HG02588 (cell line): ENCODE data around the gene NDRG3.

Experiments
- ATAC-seq: cut with Tn5 transposase; IDR thresholded peaks from one replicate; pipeline ENCODE4 v1.9.1; 2021; ENCODE audit warnings: mild to moderate bottlenecking, moderate library complexity; ENCODE audit not compliant: unreplicated experiment

NDRG3 gene

GRCh38 chr20:36745927-36746659 is at the start of gene NDRG3:
NDRG3 (minus strand) TSS chr20:36746090; CDS start chr20:36721735, 24,355 bp downstream.
- peak; percentile 90 for ATAC-seq

GRCh38 chr20:36794116-36794474 is 48.2 kb upstream of the NDRG3 start:
- no peak for ATAC-seq

GRCh38 chr20:36793294-36794115 is 47.6 kb upstream of the NDRG3 start:
- no peak for ATAC-seq

- no peak for ATAC-seq
Observed at GRCh38 chr20:36792422-36792821, 46.5 kb upstream of the NDRG3 start.

DNA sequence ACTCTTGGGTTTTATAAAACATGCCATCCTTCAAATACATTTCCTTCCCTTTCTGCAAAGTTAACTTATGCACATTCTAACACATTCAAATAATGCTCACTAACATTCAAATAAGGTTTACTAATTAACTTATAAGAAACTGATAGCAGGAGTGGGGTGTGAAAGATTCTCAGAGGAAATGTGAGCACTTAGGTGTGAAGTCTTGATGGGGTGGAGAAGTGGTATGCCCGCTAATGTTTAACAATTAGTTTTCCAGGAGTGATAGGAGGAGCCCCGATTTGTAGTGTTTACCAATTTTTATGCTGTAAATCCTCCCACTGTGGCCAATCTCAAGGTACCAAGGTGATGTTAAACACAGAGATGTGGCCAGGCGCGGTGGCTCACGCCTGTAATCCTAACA is 46.0 kb upstream of the NDRG3 start:
- ATAC-seq, result no peak

GRCh38 chr20:36786663-36787062 is 40.8 kb upstream of the NDRG3 start:
- no peak for ATAC-seq

GRCh38 chr20:36786246-36786645 is 40.4 kb upstream of the NDRG3 start:
- no peak for ATAC-seq

DNA sequence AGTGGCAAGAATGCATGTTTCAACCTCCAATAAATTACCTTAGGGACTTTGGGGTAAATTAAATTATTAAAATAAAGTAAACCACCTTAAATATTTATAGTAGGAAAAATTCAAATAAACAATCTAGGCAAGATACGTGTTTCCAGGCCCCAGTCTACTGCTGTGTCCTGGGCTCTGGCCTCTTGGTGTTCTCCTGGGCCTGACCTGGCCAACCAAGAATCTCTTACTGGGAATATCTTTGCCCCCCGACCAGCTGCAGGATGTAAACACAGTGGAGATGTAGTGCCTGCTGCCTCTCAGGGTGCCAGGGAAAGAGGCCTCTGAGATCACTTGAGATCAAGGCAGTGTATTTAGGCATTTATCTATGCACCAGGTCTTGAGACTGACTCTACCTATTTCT is 39.4 kb upstream of the NDRG3 start:
- ATAC-seq, result no peak

DNA sequence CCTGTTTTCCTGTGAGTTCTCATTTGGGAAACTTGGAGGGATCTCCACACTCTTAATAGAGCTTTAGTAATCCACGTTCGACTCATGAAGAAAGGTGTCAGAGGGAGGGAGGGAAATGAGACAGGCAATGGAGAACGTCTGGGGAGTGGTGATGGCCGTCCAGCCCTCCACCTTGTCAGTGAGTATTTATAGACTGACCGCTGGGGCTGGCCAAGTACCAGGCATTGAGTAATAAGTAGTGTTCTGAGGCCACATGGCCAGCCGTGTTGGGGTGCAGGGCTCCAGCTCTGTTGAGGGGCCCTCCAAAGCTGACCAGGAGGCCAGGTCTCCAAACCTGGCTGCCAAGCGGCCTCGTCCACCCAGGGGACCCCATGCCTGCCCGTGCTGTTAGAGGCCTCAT is 39.0 kb upstream of the NDRG3 start:
- no peak for ATAC-seq

GRCh38 chr20:36784116-36784515 is 38.2 kb upstream of the NDRG3 start:
- no peak for ATAC-seq

DNA sequence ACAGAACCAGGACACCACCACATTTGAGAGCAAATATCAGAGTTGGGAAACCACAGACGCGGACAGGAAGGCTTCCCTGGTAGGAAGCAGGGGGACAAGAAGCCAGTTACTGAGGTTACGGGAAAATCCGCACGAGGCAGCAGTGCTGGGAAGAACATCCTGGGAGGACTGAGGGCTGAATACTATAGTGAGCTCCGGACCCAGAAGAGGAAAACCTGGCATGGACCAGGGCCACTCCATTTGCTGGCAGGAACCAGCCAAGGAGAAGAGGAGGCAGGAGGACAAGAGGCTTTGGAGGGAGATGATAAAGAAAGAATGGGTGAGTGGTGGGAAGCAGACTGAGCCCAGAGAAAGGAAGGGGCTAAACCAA is 33.8 kb upstream of the NDRG3 start:
- ATAC-seq, result no peak

GRCh38 chr20:36778831-36779655 is 33.2 kb upstream of the NDRG3 start:
- no peak for ATAC-seq

- no peak for ATAC-seq
Observed at GRCh38 chr20:36777576-36777975, 31.7 kb upstream of the NDRG3 start.

DNA sequence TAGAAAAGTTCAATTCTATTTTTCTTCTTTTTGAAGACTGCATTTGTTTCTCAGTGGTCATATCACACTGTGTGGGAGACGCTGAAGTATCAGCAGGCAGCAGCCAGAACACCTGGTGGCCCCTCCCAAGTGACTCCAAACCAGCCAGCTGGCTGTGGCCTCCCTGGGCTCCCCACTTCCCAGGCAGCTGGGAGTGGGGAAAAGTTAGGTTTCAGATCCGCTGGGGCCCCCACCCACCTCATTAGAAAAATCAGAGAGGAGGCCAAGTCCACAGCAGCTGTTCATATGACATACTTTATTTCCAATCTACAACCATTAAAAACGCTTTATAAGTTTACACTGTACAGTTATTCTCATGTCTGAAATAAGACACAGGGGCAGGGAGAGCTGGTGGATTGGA is 31.3 kb upstream of the NDRG3 start:
- ATAC-seq, result no peak

DNA sequence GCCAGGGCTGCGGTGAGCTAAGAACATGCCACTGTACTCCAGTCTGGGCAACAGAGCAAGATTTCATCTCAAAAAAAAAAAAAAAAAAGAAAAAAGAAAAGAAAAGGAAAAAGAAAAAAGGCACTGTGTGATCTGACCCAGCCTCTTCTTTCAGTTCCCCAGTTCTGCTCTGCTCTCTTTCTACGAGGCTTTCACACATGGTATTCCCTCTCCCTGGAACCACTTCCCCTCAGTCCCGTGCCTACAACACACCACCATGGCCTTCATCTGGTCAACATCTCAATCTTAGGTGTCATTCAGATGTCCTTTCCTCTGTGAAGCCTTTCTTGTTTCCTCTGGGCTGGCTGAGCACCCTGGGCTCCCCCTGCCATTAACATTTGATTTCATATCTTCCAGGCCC is 29.9 kb upstream of the NDRG3 start:
- ATAC-seq, result no peak

GRCh38 chr20:36775196-36775595 is 29.3 kb upstream of the NDRG3 start:
- ATAC-seq, result no peak

GRCh38 chr20:36773597-36774390 is 27.9 kb upstream of the NDRG3 start, which contains the start of gene DSN1:
DSN1 (minus strand) TSS chr20:36773763; CDS start chr20:36771458, 2,305 bp downstream.
- peak; percentile 79 for ATAC-seq

DNA sequence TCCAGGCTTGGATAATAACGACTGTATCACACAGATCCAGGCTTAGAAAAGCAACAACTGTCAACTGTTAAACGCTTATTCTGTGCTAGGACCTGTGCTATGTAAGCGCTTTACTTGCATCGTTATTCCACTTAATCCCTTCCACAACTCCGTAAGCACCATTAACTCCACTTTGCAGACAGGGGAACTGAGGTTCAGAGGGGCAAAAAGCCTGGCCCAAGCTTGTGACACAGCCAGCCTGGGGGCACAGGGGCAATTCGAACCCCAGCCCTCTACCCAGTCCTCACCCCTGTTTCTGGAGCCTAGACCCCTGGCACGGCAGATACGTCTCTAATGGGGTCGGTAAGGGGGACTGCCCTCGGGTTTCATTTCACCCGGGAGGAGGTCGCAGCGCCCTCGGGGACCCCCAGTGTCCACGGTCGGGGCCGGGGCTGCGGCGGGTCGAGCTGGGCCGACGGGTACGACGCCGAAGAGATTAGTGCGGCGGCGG is 27.3 kb upstream of the NDRG3 start:
- ATAC-seq, result peak; percentile 3

- no peak for ATAC-seq
Observed at GRCh38 chr20:36770680-36771079, 24.8 kb upstream of the NDRG3 start.

GRCh38 chr20:36768768-36769430 is 23.0 kb upstream of the NDRG3 start:
- ATAC-seq, result no peak
